ENCODE data around the gene TIMM17A.

GRCh38 chr1:201921952-201922558 lies 33.2 kb upstream of the TIMM17A start:
- TF ChIP-seq CTCF (IDR thresholded peaks at IDR 0.05; ENCODE audit: borderline replicate concordance, extremely low read depth, low read length, poor library complexity, severe bottlenecking) (no peak), EZH2 (IDR thresholded peaks at IDR 0.05; ENCODE audit: borderline replicate concordance, low read depth, low read length, severe bottlenecking) (no peak)
